B cell (primary cell): Measurements from ENCODE around the gene PAK1IP1. TPM values are rescaled to one million over a fixed set of nuclear protein-coding genes. Genes with fewer than 3 reads are reported as not detected.

Experiments used
- ATAC-seq: fragments of 200-7000 bp; cut with Tn5 transposase; one replicate; pipeline ENCODE4 v1.10.0; 2021; ENCODE audit warnings: low read depth, mild to moderate bottlenecking, moderate number of reproducible peaks, moderate library complexity
- CTCF ChIA-PET: fragments of 350-600 bp; sonication (Branson Sonifier 250); formaldehyde crosslinking; loops from one replicate; lab custom pipeline; 2021; ENCODE audit warnings: antibody characterized with exemption, inconsistent platforms; lab: Charles Lee
- POLR2A ChIA-PET: fragments of 350-600 bp; sonication (Branson Sonifier 250); formaldehyde crosslinking; loops from one replicate; lab custom pipeline; 2021; ENCODE audit warnings: antibody characterized with exemption; lab: Charles Lee
- DNase-seq: peaks from one replicate; pipeline ENCODE4 v3.0.0; 2013
- H2AFZ ChIP-seq: 2 replicates; pipeline ENCODE4 v1.6.1; 2012; ENCODE audit warnings: mild to moderate bottlenecking, low read depth, low read length; ENCODE audit not compliant: insufficient read depth, poor library complexity, severe bottlenecking
- H3K27ac ChIP-seq, 2 donors: 1 replicate in 1 of 2; 2 replicates in 1 of 2; pipeline ENCODE4 v1.5.1; 2012 to 2013; ENCODE audit warnings: low read length in 2 of 2, mild to moderate bottlenecking in 2 of 2, moderate library complexity in 1 of 2
- H3K27me3 ChIP-seq, 4 experiments: fragments of 200-600 bp in 1 of 4; sonication (generic) in 1 of 4; replicated peaks in 1 of 4; 1 replicate in 2 of 4; 2 replicates in 2 of 4; pipeline versions ENCODE4 v1.6.1 to v1.7.0; 2013 to 2016; ENCODE audit warnings: low read length in 3 of 4, mild to moderate bottlenecking in 2 of 4, mixed read lengths in 1 of 4, moderate library complexity in 1 of 4; ENCODE audit not compliant: insufficient read depth in 4 of 4, control insufficient read depth in 3 of 4; ENCODE audit errors: control extremely low read depth in 1 of 4
- H3K36me3 ChIP-seq, 2 experiments: replicated peaks in 1 of 2; 1 replicate in 1 of 2; 2 replicates in 1 of 2; pipeline versions ENCODE4 v1.6.1 to v1.7.1; 2013; ENCODE audit warnings: low read length in 1 of 2; ENCODE audit not compliant: insufficient read depth in 2 of 2, control insufficient read depth in 1 of 2; ENCODE audit errors: control extremely low read depth in 1 of 2, extremely low read depth in 1 of 2
- H3K4me1 ChIP-seq, 2 donors: fragments of 200-600 bp in 1 of 2; sonication (generic) in 1 of 2; 1 replicate in 1 of 2; 2 replicates in 1 of 2; pipeline versions ENCODE4 v1.5.1 to v1.6.1; 2013 to 2017; ENCODE audit warnings: low read length in 2 of 2; ENCODE audit not compliant: control insufficient read depth in 2 of 2, insufficient read depth in 2 of 2
- H3K4me2 ChIP-seq: replicated peaks from 2 replicates; pipeline ENCODE3; 2012; ENCODE audit warnings: mild to moderate bottlenecking, low read depth, low read length; ENCODE audit not compliant: poor library complexity, severe bottlenecking
- H3K4me3 ChIP-seq, 5 experiments: fragments of 200-600 bp in 1 of 5; sonication (generic) in 1 of 5; 1 replicate in 3 of 5; 2 replicates in 2 of 5; pipeline versions ENCODE4 v1.5.1 to v1.7.0; 2011 to 2016; ENCODE audit warnings: low read length in 4 of 5, mild to moderate bottlenecking in 4 of 5, low read depth in 2 of 5, control low read depth in 1 of 5, moderate library complexity in 1 of 5; ENCODE audit not compliant: insufficient read depth in 1 of 5; ENCODE audit errors: control extremely low read depth in 1 of 5, extremely low read depth in 1 of 5
- H3K79me2 ChIP-seq: fragments of 200-600 bp; sonication (generic); one replicate; pipeline ENCODE4 v1.6.0; 2016; ENCODE audit warnings: low read length; ENCODE audit not compliant: control insufficient read depth, insufficient read depth
- H3K9ac ChIP-seq: fragments of 200-600 bp; sonication (generic); 2 replicates; pipeline ENCODE4 v1.6.1; 2017; ENCODE audit warnings: mild to moderate bottlenecking, low read length, moderate library complexity
- H3K9me3 ChIP-seq, 3 donors: one replicate each; pipeline versions ENCODE4 v1.6.1 to v1.7.1; 2013; ENCODE audit warnings: low read length in 2 of 3; ENCODE audit not compliant: control insufficient read depth in 2 of 3, insufficient read depth in 1 of 3; ENCODE audit errors: control extremely low read depth in 1 of 3
- H4K20me1 ChIP-seq: 2 replicates; pipeline ENCODE4 v1.6.0; 2012; ENCODE audit warnings: mild to moderate bottlenecking, low read length; ENCODE audit not compliant: insufficient read depth, control insufficient read depth, poor library complexity, severe bottlenecking
- H3K27ac Mint-ChIP-seq: one replicate; pipeline ENCODE4 v1.8.0; 2021; ENCODE audit warnings: mixed read lengths
- H3K27me3 Mint-ChIP-seq: one replicate; pipeline ENCODE4 v1.8.0; 2021; ENCODE audit warnings: mixed read lengths
- H3K4me1 Mint-ChIP-seq: one replicate; pipeline ENCODE4 v1.8.0; 2021; ENCODE audit warnings: mixed read lengths
- H3K4me3 Mint-ChIP-seq: one replicate; pipeline ENCODE4 v1.8.0; 2021; ENCODE audit warnings: mixed read lengths
- H3K9me3 Mint-ChIP-seq: one replicate; pipeline ENCODE4 v1.8.0; 2022; ENCODE audit warnings: mixed read lengths; ENCODE audit not compliant: insufficient read depth
- EZH2 ChIP-seq: IDR thresholded peaks from 2 replicates; pipeline ENCODE4 v1.6.1; 2012; ENCODE audit warnings: borderline replicate concordance, low read depth, mild to moderate bottlenecking, moderate library complexity, low read length; ENCODE audit not compliant: insufficient read depth, poor library complexity, severe bottlenecking
- WGBS: methylation state at CpG from one replicate; pipeline ENCODE4 v1.1.5; 2013; ENCODE audit warnings: missing lambda C conversion rate; ENCODE audit not compliant: insufficient coverage; 5-methylcytosine and 5-hydroxymethylcytosine counted together
- intact Hi-C: fragments of 100-400 bp; cut with micrococcal nuclease; formaldehyde crosslinking; loops from one replicate; pipeline ENCODE4 v1.10.0; 2022
- polyA plus RNA-seq: library from polyadenylated mRNA; depleted of rRNA; stranded (reverse); fragments of >200 nt; gene quantifications from 2 replicates; pipeline ENCODE4 v1.2.3, GENCODE V29; 2012
- total RNA-seq, 2 donors: library from RNA; stranded (reverse); fragments of 120-200 nt in 1 of 2; gene quantifications; 1 replicate in 1 of 2; 2 replicates in 1 of 2; pipeline versions ENCODE4 v1.2.3 to v1.2.4, GENCODE V29; 2013 to 2022
- TF ChIP-seq, protein P1 (sequence below): fragments of 200-600 bp; IDR thresholded peaks from one replicate; pipeline ENCODE4 v1.8.0; 2022; ENCODE audit warnings: antibody characterized with exemption, mild to moderate bottlenecking

PAK1IP1 gene
- total and polyA plus RNA-seq, 2 donors (not counting 1 experiment from before 2014, with no cell fraction given) = 3.8 to 6.1 TPM

DNA sequence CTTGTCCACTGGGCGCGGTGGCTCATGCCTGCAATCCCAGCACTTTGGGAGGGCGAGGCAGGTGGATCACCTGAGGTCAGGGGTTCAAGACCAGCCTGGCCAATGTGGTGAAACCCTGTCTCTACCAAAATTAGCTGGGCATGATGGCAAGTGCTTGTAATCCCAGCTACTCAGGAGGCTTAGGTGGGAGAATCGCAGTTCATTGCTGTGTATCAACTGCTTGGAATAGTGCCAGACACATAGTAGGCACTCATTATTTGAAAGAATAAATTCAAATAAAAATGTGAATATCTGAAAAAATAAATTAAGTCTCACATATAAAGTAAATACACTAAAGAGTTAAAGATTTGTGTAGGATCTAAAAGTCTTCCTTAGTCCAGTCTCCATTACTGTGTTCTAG is 1.9 kb downstream of the PAK1IP1 start:
- Mint-ChIP-seq H3K4me3 (no peak overlapping the region), H3K9me3 (no peaks in the 10 kb centered on the region), H3K27me3 (no peaks in the 10 kb centered on the region), H3K27ac (no peak overlapping the region), H3K4me1 (peaks cover 30% of the 10 kb centered on the region)
- no peak for TF ChIP-seq EZH2
- TF ChIP-seq, protein P1, sequence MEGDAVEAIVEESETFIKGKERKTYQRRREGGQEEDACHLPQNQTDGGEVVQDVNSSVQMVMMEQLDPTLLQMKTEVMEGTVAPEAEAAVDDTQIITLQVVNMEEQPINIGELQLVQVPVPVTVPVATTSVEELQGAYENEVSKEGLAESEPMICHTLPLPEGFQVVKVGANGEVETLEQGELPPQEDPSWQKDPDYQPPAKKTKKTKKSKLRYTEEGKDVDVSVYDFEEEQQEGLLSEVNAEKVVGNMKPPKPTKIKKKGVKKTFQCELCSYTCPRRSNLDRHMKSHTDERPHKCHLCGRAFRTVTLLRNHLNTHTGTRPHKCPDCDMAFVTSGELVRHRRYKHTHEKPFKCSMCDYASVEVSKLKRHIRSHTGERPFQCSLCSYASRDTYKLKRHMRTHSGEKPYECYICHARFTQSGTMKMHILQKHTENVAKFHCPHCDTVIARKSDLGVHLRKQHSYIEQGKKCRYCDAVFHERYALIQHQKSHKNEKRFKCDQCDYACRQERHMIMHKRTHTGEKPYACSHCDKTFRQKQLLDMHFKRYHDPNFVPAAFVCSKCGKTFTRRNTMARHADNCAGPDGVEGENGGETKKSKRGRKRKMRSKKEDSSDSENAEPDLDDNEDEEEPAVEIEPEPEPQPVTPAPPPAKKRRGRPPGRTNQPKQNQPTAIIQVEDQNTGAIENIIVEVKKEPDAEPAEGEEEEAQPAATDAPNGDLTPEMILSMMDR = no peak
- Histone ChIP-seq H3K4me3 (no peak overlapping the region), H3K27me3 (no peaks in the 10 kb centered on the region), H3K9me3 (no peaks in the 10 kb centered on the region), H3K4me2 (no peak overlapping the region), H3K79me2 (peaks cover 47% of the 10 kb centered on the region), H2AFZ (no peak overlapping the region), H3K27ac (no peak overlapping the region), H4K20me1 (no peaks in the 10 kb centered on the region), H3K9ac (no peak overlapping the region), H3K36me3 (peaks cover 0 to 25% of the 10 kb centered on the region in 2 experiments), H3K4me1 (peaks cover 16 to 28% of the 10 kb centered on the region in 2 donors)
- ATAC-seq (no peak), DNase-seq (no peak)
- ChIA-PET CTCF (interaction anchor here (1.3 kb wide), 1 partner anchor 186 kb away, joined by 4 read pairs; no protein-coding TSS in a partner anchor), POLR2A (no interaction called here)
- intact Hi-C loops = no loop called here
- WGBS = 100% methylated on average over 2 of the region's 4 CpGs

DNA sequence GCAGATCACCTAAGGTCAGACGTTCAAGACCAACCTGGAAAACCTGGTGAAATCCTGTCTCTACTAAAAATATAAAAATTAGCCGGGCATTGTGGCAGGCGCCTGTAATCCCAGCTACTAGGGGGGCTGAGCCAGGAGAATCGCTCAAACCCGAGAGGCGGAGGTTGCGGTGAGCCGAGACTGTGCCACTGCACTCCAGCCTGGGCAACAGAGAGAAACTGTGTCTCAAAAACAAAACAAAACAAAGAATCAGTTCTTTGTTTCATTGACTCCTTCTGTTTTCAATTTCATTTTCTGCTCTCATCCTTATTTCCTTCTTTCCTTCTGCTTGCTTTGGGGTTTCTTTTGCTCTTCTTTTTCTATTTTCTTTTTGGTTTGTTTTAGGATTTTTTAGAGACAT is 19.2 kb downstream of the PAK1IP1 start:
- Histone ChIP-seq H3K79me2 (no peaks in the 10 kb centered on the region), H3K27ac (no peak overlapping the region), H3K9me3 (peaks cover 0 to 8% (median under 1%) of the 10 kb centered on the region in 3 donors), H3K4me1 (no peaks in the 10 kb centered on the region), H3K4me2 (no peak overlapping the region), H3K9ac (no peak overlapping the region), H3K27me3 (no peaks in the 10 kb centered on the region), H3K36me3 (peaks cover 0 to 9% of the 10 kb centered on the region in 2 experiments), H4K20me1 (no peaks in the 10 kb centered on the region), H2AFZ (no peak overlapping the region), H3K4me3 (no peak overlapping the region)
- Mint-ChIP-seq H3K27me3 (no peaks in the 10 kb centered on the region), H3K9me3 (peaks cover 3% of the 10 kb centered on the region), H3K4me3 (no peak overlapping the region), H3K4me1 (no peaks in the 10 kb centered on the region), H3K27ac (no peak overlapping the region)
- ATAC-seq (no peak), DNase-seq (no peak)
- over 99% methylated on average over 8 of the region's 8 CpGs for WGBS
- ChIA-PET POLR2A (no interaction called here), CTCF (no interaction called here)
- intact Hi-C loops = no loop called here
- TF ChIP-seq, protein P1 = no peak
- no peak for TF ChIP-seq EZH2
